ENCODE data around the gene DTX3.
"Not testable (repeated sequence)": the region's sequence is repeated elsewhere in the genome, so short reads cannot be mapped to it uniquely, and the experiment has no call there.

DTX3 gene, protein sequence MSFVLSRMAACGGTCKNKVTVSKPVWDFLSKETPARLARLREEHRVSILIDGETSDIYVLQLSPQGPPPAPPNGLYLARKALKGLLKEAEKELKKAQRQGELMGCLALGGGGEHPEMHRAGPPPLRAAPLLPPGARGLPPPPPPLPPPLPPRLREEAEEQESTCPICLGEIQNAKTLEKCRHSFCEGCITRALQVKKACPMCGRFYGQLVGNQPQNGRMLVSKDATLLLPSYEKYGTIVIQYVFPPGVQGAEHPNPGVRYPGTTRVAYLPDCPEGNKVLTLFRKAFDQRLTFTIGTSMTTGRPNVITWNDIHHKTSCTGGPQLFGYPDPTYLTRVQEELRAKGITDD

DNA sequence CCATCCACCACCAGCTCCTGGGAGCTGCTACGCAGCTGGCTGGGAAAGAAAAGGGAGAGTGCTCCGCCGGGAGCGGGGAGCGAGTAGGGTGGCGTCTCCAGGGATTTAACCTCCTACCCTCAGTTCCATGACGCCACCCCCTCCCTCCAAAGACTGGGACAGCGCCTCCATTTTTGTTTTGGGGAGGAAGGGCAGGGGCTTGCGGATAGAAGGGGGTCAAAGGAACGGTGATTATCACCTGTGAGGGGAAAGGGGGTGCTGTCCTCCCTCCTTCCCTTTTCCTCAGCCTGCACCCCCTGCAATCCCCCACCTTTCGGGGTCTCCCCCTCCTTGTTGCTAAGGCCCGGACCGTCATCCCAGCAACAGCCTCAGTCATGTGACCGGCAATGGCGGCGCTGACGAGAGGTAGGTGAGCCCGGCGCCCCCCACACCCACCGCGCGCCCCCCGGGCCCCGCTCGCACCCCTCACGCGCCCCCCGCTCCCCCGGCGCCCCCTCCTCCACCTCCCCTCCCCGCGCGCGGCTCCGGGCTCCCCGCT is at the start of gene DTX3:
DTX3 (plus strand) TSS at position 371 of the 538 bp plus-strand sequence. CDS start 1,694 bp downstream, outside the sequence.
- DNase-seq, result peak; percentile 50

DNA sequence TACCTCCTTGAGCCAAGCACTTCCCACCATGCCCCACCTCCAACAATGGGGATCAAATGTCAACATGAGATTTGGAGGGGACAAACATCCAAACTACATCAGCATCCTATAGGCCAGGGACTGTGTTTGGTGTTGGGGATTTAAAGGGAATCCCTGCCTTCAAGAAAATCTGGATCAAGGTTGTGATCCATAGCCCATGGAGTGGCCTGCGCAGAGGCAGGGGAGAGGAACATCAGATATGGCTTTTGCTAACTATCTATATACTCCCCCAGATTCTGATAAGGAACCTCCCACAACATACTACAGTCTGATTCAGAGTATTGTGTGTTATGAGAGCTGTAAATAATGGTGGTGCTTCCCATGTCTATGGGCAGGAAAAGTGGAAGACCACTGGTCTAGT is 49.7 kb upstream of the DTX3 start:
- no peak for DNase-seq

DNA sequence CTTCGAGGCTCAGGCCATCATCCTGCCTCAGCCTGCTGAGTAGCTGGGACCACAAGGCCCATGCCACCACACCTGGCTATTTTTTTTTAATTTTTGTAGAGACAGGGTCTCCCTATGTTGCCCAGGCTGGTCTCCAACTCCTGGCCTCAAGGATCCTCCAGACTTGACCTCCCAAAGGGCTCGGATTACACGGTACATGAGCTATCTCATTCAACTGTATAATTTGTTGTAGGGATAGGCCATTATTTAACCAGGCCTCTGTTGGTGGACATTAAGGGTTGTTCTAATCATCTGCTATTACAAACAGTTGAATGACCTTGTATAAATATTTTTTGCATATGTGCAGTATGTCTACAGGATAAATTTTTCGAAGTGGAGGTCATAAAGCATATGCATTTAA is 45.8 kb upstream of the DTX3 start:
- no peak for DNase-seq

DNA sequence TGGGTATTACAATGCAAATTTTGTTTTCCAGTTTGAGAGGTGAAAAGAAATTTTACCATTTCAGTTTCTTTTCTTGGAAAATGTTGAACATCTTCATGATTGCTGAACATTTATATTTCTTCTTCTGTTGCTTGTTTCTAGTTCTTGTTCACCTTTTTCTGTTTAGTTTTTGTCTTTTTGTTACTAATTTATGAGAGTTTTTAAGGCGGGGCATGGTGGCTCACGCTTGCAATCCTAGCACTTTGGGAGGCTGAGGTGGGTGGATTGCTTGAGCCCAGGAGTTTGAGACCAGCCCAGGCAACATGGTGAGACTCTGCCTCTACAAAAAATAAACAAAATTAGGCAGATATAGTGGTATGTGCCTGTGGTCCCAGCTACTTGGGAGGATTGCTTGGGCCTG is 44.1 kb upstream of the DTX3 start:
- DNase-seq, result no peak

DNA sequence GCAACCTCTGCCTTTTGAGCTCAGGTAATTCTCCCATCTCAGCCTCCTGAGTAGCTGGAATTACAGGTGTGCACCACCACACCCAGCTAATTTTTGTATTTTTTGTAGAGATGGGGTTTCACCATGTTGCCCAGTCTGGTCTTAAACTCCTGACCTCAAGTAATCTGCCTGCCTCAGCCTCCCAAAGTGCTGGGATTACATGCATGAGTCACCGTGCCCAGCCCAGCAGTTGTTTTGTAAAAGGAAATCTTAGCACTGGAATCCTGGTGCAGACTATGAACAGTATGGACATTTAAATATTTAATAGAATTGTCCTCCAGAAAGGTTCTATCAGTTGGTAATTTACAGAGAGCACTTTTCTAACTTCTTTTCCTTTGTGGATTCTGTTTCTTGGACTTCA is 43.5 kb upstream of the DTX3 start:
- not testable (repeated sequence) for DNase-seq

DNA sequence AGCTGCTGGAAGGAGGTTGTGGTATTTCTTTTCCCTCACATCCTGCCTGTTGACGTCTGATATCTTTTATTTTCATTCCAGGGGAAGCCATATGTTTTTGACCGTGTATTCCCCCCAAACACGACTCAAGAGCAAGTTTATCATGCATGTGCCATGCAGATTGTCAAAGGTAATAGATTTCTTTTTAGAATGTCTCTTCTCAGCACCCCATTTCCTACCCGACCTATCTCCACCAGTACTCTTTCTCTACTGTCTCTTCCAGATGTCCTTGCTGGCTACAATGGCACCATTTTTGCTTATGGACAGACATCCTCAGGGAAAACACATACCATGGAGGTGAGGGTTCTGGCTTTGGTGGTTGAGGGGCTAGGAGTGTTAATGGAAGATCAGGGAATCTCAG is 41.3 kb upstream of the DTX3 start:
- DNase-seq, result no peak

DNA sequence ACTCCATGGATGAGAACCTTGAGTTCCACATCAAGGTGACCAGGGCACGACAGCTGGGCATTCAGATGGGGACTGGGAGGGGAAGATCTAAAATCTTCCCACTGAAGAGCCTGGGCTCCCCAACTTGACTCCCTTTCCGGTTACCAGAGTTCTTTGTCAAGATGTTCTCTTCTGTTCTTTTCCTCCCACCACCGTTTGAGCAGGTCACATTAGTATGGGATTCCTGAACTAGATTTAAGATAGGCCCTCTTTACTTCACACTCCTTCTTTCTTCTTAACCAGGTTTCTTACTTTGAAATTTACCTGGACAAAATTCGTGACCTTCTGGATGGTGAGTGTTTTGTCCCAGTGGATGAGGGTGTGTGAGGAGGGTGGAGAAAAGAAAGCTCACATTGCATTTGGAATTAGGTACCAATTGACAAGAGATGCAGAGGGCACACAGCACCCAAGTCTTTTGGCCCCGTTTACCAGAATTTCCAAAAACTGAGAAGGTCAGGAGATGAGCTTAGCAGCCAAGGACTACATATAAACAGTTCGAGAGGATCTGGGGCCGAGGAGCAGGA is 40.4 kb upstream of the DTX3 start:
- DNase-seq, result no peak

DNA sequence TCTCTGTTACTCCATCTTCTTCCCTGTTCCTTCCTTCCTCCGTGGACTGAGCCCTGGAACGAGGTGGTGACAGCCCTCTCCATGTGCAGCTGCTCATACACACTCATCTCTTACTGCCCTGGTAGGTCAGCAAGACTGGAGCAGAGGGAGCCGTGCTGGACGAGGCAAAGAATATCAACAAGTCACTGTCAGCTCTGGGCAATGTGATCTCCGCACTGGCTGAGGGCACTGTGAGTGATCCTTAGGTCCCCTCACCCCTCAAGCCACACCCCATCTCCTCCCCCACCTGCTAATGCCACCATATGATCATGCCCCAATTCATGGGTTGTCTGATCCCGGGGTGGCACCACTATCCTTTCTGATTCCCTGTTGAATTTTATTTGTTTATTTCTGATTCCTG is 35.8 kb upstream of the DTX3 start:
- no peak for DNase-seq

DNA sequence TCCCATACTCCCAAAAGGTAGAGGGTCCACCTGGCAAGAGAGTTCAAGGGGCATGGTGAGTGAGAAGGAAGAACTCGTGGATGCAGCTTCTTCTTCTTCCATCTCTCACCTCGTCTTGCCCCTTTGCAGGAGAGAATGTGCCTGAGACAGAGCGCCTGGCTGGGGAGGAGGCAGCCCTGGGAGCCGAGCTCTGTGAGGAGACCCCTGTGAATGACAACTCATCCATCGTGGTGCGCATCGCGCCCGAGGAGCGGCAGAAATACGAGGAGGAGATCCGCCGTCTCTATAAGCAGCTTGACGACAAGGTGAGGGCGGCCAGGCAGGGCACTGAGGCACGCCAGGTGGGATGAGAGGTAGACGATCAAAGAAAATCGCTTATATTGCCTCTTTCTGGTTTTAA is 34.8 kb upstream of the DTX3 start:
- no peak for DNase-seq

DNA sequence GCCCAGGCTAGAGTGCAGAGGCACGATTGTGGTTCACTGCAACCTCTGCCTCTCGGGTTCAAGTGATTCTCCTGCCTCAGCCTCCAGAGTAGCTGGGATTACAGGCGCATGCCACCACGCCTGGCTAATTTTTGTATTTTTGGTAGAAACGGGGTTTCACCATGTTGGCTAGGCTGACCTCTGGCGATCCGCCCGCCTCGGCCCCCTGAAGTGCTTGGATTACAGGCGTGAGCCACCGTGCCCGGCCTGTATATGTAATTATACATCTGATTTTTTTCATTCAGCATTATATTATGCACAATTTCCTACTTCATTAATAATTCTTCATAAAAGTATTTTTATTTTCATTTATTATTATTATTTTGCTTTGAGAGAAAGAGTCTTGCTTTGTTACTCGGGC is 34.2 kb upstream of the DTX3 start:
- not testable (repeated sequence) for DNase-seq

DNA sequence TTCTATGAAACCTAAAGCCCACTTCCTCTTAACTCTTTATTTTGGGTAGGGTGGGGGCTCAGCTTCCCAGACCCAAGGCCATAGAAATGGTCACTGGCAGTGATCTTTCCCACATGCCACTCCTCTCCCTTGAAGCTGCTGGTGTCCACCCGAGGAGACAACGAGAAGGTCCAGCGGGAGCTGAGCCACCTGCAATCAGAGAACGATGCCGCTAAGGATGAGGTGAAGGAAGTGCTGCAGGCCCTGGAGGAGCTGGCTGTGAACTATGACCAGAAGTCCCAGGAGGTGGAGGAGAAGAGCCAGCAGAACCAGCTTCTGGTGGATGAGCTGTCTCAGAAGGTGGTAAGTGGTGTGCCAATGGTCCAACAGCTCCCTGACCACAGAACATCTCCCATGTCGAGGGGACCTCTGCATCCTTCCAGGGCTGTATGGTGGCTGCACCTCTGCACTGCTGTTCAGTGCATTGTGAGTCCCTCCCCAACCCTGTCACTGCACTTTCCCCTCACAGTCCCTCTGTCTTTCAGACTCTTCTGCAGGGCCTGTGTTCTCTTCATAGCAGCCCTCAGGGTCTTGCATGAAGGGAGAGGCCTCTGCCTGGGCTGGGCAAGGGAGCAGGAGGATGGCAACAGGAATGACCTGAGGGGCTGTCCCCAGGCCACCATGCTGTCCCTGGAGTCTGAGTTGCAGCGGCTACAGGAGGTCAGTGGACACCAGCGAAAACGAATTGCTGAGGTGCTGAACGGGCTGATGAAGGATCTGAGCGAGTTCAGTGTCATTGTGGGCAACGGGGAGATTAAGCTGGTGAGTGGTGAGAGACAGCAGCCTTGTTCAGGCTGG is 32.5 kb upstream of the DTX3 start:
- DNase-seq, result no peak

DNA sequence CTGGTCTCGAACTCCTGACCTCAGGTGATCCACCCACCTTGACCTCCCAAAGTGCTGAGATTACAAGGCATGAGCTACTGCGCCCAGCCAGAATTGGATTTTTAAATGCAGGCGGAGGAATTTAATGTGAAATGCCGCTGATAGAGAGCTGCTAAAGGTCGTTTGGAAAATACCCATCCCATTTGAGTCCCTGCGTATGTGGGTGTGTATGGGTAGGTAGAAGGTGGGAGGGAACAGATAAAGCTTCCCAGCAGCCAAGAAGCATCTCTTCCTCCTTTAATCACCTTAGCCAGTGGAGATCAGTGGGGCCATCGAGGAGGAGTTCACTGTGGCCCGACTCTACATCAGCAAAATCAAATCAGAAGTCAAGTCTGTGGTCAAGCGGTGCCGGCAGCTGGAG is 29.8 kb upstream of the DTX3 start:
- DNase-seq, result no peak

DNA sequence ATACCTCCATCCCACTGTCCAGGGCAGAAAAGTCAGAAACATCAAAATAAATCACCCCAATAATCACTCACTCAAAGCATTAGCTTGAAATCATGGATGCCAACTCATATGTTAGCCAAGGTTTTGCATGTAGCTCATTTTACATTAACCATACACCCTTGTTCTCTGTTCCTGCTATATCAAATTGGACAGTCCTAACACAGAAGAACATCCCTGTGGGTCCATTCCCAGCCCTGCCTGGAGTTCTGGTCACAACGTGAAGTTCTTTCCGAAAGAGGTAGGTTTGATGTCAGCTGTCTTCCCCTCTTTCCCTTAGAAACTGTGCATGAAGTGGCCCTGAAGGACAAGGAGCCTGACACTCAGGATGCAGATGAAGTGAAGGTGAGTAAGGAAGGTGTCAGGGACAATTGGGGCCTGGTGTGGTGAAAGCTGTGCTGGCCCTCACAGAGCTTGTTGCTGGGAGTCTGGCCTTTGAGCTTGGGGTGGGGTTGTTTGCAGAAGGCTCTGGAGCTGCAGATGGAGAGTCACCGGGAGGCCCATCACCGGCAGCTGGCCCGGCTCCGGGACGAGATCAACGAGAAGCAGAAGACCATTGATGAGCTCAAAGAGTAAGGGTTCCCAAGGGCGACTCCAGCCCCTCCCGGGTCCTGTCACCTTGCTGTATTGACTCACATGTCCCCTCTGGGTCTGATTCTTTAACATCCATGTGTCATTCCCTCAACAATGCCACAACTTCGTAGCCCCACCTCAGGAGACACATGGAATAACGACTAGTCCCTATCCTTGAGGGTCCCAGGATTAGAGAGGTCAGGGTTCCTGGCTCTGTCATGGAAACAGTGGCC is 28.6 kb upstream of the DTX3 start:
- no peak for DNase-seq

DNA sequence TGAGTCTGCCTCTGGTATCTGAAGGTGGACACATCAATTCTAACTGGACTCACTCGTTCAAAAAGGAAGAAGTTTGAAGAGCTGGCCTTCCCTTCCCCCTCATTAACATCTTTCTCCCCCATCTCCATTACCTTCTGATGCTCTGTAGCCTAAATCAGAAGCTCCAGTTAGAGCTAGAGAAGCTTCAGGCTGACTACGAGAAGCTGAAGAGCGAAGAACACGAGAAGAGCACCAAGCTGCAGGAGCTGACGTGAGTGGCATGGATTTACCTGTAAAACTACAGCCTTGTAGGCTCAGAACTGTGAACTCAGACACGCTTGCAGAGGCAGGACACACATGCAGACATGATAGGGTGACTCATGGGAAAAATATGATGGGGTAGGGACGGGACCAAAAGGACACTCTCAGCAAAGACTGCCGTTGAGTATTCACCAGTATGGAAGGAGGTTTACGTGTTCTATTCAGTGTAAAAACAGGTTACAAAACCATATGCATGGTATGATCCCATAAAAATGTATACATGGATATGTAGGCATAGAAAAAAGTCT is 27.9 kb upstream of the DTX3 start:
- no peak for DNase-seq

DNA sequence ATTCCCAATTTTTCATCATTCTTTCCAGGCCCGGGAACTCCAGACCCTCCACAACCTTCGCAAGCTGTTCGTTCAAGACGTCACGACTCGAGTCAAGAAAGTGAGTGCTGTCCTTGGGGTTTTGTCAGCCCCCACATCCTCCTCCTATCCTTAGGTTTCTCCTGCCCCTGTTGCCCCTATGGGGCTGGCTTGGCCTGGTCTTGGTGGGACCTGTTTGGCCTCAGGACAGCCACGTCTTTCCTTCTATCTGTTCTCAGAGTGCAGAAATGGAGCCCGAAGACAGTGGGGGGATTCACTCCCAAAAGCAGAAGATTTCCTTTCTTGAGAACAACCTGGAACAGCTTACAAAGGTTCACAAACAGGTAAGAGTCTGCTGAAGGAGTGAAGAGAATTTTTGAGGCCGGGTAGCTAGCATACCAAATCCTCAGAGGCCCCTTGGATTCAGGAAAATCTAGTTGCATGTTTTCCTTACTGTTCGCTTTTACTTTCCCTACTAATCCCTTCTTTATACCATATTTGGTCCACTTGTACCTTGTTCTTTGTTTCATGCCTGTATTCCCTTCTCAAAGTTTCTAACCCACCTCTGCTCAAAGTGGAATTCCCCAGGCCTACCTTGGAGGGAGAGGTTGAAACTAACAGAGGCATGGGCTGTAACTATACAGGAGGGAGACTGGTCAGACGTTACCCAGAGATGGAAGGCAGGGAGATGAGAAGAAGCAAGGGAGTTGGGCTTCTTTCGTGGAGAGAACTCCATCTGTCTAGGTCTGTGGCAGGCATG is 26.5 kb upstream of the DTX3 start:
- DNase-seq, result no peak

DNA sequence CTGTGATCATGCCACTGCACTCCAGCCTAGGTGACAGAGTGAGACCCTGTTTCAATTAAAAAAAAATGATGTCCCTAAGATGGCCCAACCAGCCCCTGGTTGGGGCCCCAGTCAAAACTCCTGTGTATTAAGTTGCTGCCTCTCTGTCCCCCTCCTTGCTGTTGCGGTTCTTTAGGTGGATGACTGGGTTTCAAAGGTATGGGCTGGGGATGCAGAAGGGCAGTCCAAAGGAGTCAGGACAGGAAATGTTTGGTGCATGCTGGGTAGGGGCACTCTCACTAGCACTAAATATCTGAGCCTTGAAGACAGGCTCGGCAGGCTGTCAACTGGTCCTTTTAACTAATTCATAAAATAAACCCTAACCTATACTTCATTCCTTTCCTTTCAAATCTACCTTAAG is 25.6 kb upstream of the DTX3 start:
- DNase-seq, result no peak

DNA sequence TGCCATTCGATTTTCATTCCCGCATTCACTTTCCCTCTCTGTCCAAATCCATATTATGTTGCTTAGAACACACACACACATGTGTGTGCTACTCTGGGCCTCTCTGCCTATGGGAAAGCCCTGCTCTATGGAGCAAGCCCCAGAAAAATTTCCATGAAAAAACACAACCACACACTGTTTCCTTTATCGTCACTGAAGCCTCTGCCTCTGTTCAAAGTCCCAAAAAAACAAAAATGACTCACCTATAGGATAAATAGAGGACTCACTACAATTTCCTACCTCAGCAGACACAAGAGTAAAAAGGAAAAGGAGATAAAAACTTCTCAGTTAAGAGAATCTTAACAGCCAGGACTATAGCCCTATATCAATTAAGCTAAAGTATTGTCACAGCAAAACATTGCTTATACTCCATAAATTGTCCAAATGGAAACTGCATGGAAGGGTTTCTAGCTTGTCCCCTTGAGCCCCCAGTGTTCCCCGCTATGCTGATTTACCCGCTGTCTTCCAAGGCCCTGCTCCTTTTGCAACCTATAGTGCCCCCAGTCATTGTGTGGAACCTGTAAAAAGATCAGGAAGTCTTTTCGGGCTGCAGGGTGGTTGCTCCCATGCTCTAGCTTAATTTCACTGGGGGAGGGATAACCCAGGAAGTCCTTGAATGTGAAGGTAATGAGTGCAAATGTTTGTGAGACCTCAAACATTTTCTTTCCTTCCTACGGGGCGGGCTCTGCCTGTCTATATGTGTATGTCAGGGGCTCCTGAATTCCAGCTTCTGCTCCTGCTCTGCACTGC is 24.8 kb upstream of the DTX3 start:
- no peak for DNase-seq

DNA sequence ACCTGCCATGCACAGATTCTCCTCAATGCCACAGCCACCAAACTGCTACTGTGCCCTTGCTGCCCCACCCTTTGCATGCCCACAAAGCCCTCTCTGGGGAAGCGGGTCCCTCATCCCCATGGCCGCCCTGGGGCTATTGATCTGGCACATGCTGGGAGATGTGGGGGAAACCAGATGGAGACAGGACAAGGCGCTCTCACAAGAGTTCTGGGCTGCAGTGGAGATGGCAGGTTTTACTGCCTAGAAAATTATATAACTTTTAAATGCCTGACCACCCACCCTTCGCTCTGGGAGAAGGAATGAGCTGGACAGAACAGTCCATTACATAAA is 24.2 kb upstream of the DTX3 start:
- no peak for DNase-seq

DNA sequence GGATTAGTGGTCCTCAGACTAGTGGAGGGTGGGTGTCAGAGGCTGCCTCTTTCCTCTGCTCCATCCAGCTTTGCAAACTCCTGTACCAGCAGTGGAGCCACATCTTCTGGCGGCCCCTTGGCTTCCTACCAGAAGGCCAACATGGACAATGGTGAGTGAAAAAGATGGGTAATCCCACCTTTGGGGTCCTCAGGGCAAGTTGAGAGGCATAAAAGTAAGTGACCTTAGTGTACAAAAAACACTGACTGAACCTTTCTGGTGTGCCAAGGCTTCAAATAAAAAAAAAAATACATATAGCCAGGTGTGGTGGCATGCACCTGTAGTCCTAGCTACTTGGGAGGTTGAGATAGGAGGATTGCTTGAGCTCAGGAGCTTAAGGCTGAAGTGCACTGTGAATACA is 22.8 kb upstream of the DTX3 start:
- DNase-seq, result no peak

DNA sequence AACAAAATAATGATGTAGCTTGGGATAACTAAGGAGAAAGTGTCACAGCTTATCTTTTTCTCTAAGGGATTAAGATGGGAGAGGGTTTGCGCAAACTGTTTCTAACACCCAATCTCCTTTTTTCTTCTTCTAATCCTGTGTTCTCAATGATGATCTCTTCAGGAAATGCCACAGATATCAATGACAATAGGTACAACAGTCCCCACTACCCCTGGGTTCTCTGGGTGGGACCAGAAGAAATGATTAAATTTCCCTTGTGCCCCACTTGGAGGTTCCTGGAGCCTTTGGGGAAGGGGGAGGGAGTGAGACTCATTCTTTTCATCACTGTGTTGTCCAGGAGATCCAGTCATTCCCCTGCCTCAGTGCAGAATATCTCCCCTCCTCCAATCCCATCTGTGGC is 22.2 kb upstream of the DTX3 start:
- no peak for DNase-seq

All from activated CD4-positive, alpha-beta T cell treated with anti-CD3 and anti-CD28 coated beads for 48 hours (primary cell).